Activated CD8-positive, alpha-beta T cell treated with anti-CD3 and anti-CD28 coated beads for 36 hours (primary cell): Measurements from ENCODE around the gene CD1B. TPM values are rescaled to one million over a fixed set of nuclear protein-coding genes. Genes with fewer than 3 reads are reported as not detected.

Experiments used
- ATAC-seq: fragments of 200-7000 bp; cut with Tn5 transposase; one replicate; pipeline ENCODE4 v1.10.0; 2021; ENCODE audit warnings: mild to moderate bottlenecking, moderate library complexity
- CTCF ChIA-PET: fragments of 350-600 bp; sonication (Branson Sonifier 250); formaldehyde crosslinking; loops from one replicate; lab custom pipeline; 2021; ENCODE audit warnings: antibody characterized with exemption; lab: Charles Lee
- POLR2A ChIA-PET: fragments of 350-600 bp; sonication (Branson Sonifier 250); formaldehyde crosslinking; loops from one replicate; lab custom pipeline; 2021; ENCODE audit warnings: antibody characterized with exemption; lab: Charles Lee
- DNase-seq: peaks from one replicate; pipeline ENCODE4 v3.0.0-alpha.2; 2020
- H3K27ac Mint-ChIP-seq: one replicate; pipeline ENCODE4 v1.8.0; 2021; ENCODE audit warnings: mild to moderate bottlenecking, mixed read lengths
- H3K27me3 Mint-ChIP-seq: one replicate; pipeline ENCODE4 v1.8.0; 2021; ENCODE audit warnings: mixed read lengths
- H3K36me3 Mint-ChIP-seq: one replicate; pipeline ENCODE4 v1.8.0; 2021; ENCODE audit warnings: low read depth, mixed read lengths
- H3K4me1 Mint-ChIP-seq: one replicate; pipeline ENCODE4 v1.8.0; 2021; ENCODE audit warnings: low read depth, mixed read lengths
- H3K4me3 Mint-ChIP-seq: one replicate; pipeline ENCODE4 v1.8.0; 2021; ENCODE audit warnings: mild to moderate bottlenecking, moderate library complexity, mixed read lengths
- H3K9me3 Mint-ChIP-seq: one replicate; pipeline ENCODE4 v1.8.0; 2021; ENCODE audit warnings: mixed read lengths
- intact Hi-C: fragments of 100-400 bp; cut with micrococcal nuclease; formaldehyde crosslinking; loops from one replicate; pipeline ENCODE4 v1.10.0; 2022
- total RNA-seq, 2 experiments: library from RNA; stranded (reverse); gene quantifications; one replicate each; pipeline ENCODE4 v1.2.3, GENCODE V29; 2021
- TF ChIP-seq, protein P1 (sequence below): fragments of 200-600 bp; IDR thresholded peaks from one replicate; pipeline ENCODE4 v1.8.0; 2022; ENCODE audit warnings: antibody characterized with exemption, mild to moderate bottlenecking

The CD1B gene
- total RNA-seq, 2 experiments from 2014 or later: not detected

DNA sequence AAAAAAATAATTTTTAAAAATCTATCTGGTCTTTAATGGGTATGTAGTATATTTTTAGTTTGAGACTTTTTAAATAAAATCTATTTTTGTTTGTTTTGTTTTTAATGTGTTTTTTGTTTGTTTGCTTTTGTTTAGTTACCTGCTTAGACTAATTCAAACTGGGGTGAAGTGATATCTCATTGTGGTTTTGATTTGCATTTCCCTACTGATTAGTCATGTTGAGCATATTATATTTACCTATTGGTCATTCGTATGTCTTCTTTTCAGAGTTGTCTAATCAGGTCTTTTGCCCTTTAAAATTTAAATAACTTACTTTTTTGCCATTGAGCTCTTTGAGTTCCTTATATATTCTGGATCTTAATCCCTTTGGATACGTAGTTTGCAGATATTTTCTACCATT lies 20.3 kb downstream of the CD1B start:
- Mint-ChIP-seq H3K27ac (no peak overlapping the region), H3K27me3 (no peaks in the 10 kb centered on the region), H3K36me3 (no peaks in the 10 kb centered on the region), H3K4me1 (no peaks in the 10 kb centered on the region), H3K9me3 (peaks cover 14% of the 10 kb centered on the region), H3K4me3 (no peak overlapping the region)
- intact Hi-C loops: no loop called here
- DNase-seq (no peak), ATAC-seq (no peak)
- ChIA-PET CTCF (interaction anchor here (1.0 kb wide), 1 partner anchor 19 kb away, joined by 3 read pairs; no protein-coding TSS in a partner anchor), POLR2A (no interaction called here)
- TF ChIP-seq, protein P1, sequence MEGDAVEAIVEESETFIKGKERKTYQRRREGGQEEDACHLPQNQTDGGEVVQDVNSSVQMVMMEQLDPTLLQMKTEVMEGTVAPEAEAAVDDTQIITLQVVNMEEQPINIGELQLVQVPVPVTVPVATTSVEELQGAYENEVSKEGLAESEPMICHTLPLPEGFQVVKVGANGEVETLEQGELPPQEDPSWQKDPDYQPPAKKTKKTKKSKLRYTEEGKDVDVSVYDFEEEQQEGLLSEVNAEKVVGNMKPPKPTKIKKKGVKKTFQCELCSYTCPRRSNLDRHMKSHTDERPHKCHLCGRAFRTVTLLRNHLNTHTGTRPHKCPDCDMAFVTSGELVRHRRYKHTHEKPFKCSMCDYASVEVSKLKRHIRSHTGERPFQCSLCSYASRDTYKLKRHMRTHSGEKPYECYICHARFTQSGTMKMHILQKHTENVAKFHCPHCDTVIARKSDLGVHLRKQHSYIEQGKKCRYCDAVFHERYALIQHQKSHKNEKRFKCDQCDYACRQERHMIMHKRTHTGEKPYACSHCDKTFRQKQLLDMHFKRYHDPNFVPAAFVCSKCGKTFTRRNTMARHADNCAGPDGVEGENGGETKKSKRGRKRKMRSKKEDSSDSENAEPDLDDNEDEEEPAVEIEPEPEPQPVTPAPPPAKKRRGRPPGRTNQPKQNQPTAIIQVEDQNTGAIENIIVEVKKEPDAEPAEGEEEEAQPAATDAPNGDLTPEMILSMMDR: no peak

DNA sequence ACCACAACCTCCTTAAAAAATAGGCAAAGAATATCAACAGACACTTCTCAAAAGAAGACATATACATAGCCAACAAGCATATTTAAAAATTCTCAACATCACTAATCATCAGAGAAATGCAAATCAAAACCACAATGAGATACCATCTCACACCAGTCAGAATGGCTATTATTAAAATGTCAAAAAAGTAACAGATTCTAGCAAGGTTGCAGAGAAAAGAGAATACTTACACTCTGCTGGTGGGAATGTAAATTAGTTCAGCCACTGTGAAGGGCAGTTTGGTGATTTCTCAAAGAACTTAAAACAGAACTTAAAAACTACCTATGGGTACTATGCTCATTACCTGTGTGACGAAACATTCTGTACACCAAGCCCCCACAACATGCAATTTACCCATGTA lies 20.7 kb downstream of the CD1B start:
- intact Hi-C loops: no loop called here
- CTCF ChIA-PET: interaction anchor here (1.0 kb wide), 1 partner anchor 19 kb away, joined by 3 read pairs; no protein-coding TSS in a partner anchor
- Mint-ChIP-seq H3K9me3 (peaks cover 14% of the 10 kb centered on the region), H3K4me3 (no peak overlapping the region), H3K36me3 (no peaks in the 10 kb centered on the region), H3K4me1 (no peaks in the 10 kb centered on the region), H3K27me3 (no peaks in the 10 kb centered on the region), H3K27ac (no peak overlapping the region)
- TF ChIP-seq, protein P1: no peak
- POLR2A ChIA-PET: no interaction called here
- DNase-seq (no peak), ATAC-seq (no peak)

DNA sequence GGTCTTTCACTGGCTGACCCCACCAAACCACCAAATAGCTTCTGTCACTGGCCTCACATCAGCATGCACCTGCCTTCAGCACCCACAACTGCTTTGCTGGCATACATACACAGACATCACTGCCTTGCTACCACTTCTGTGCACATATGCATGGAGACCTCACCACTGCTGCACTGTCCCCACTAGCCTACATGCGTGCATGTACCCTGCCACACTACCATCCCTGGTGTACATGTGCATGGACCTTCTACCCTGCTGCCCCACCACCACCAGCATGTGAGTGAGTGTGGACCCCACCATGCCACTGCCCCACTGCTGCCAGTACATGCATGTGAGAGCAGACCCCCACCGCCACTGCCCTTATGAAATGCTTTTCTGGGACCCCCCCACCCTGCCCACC lies 35.5 kb downstream of the CD1B start:
- Mint-ChIP-seq H3K27ac (no peak overlapping the region), H3K27me3 (peaks cover 4% of the 10 kb centered on the region), H3K4me3 (no peak overlapping the region), H3K4me1 (no peaks in the 10 kb centered on the region), H3K9me3 (peaks cover 7% of the 10 kb centered on the region), H3K36me3 (peaks cover 2% of the 10 kb centered on the region)
- intact Hi-C loops: no loop called here
- DNase-seq (no peak), ATAC-seq (no peak)
- TF ChIP-seq, protein P1: no peak
- ChIA-PET CTCF (interaction anchor here (1.1 to 2.6 kb wide), 3 partner anchors 34 to 92 kb away, joined by 3 to 7 read pairs (median 6); no protein-coding TSS in a partner anchor), POLR2A (no interaction called here)

DNA sequence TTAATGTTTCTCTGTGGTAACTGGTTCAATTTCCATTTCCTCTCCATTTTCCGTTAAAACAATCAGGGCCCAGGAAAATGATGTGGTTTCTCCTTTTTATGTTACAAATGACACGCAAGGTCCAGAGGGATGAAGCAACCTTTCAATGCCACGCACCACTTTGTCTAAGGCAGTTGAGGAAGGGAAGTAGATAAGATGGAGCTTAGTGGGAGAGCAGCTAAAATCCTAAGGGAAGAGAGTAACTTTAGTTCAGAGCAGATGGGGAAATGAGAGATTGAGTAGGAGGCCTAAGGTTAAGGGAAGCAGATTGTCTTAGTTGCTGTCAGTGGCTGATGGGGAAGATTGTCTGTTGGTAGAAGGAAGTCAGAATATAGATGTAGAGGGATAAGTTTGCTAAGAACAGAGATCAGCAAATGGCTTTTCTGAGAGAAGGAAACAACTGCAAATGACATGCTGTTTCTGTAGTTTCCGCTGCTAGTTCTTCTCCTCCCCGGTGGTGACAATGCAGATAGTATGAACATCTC lies 40.9 kb downstream of the CD1B start:
- intact Hi-C loops: no loop called here
- ATAC-seq (no peak), DNase-seq (no peak)
- Mint-ChIP-seq H3K27ac (no peak overlapping the region), H3K4me1 (peaks cover 17% of the 10 kb centered on the region), H3K36me3 (no peaks in the 10 kb centered on the region), H3K9me3 (no peaks in the 10 kb centered on the region), H3K27me3 (peaks cover 9% of the 10 kb centered on the region), H3K4me3 (no peak overlapping the region)
- CTCF ChIA-PET: no interaction called here
- POLR2A ChIA-PET: no interaction called here
- TF ChIP-seq, protein P1: no peak

DNA sequence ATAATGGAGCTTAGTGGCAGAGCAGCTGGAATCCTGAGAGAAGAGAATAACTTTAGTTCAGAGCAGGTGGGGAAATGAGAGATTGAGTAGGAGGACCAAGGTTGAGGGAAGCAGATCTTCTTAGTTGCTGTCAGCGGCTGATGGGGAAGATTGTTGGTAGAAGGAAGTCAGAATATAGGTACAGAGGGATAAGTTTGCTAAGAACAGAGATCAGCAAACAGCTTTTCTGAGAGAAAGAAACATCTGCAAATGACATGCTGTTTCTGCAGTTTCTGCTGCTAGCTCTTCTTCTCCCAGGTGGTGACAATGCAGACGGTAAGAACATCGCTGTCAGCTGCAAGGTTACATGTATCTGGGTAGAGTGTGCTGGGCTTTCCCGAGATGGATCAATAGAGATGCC lies 41.5 kb downstream of the CD1B start, which contains the start of gene CD1C:
TSS of gene CD1C (plus strand) at position 113 of the 400 bp plus-strand sequence. CDS start at position 255, 142 bp downstream.
- intact Hi-C loops: no loop called here
- peaks cover 19% of the 10 kb centered on the region for H3K4me1 Mint-ChIP-seq
- no peak for ATAC-seq
- H3K27me3 Mint-ChIP-seq: peaks cover 9% of the 10 kb centered on the region
- H3K27ac Mint-ChIP-seq: no peak within 1 kb of the TSS
- TF ChIP-seq, protein P1: no peak
- H3K36me3 Mint-ChIP-seq: no peaks in the 10 kb centered on the region
- DNase-seq: no peak
- no peak within 1 kb of the TSS for H3K4me3 Mint-ChIP-seq
- ChIA-PET CTCF (interaction anchor here (0.6 to 1.0 kb wide), 2 partner anchors 10 to 86 kb away, joined by 3 read pairs; no protein-coding TSS in a partner anchor), POLR2A (no interaction called here)
- no peaks in the 10 kb centered on the region for H3K9me3 Mint-ChIP-seq
